ENCODE results near the gene RFFL. TPM values are rescaled to one million over a fixed set of nuclear protein-coding genes. Genes with fewer than 3 reads are reported as not detected.
"Not testable (repeated sequence)": the region's sequence is repeated elsewhere in the genome, so short reads cannot be mapped to it uniquely, and the experiment has no call there.

RFFL gene, protein sequence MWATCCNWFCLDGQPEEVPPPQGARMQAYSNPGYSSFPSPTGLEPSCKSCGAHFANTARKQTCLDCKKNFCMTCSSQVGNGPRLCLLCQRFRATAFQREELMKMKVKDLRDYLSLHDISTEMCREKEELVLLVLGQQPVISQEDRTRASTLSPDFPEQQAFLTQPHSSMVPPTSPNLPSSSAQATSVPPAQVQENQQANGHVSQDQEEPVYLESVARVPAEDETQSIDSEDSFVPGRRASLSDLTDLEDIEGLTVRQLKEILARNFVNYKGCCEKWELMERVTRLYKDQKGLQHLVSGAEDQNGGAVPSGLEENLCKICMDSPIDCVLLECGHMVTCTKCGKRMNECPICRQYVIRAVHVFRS
- total RNA-seq (29.0 TPM), polyA plus RNA-seq (ENCODE audit: insufficient read depth, low read depth, low replicate concordance) (15.7 TPM)
- long read RNA-seq, donor 1: 0 reads
- long read RNA-seq, donor 2: 0 reads
- long read RNA-seq, donor 3, full-length matches to known transcripts: 2 of 2 reads
- long read RNA-seq, donor 3, partial matches to known transcripts: 0 of 2 reads
- long read RNA-seq, donor 3, other reads (novel, unspliced or antisense): 0 of 2 reads
- long read RNA-seq, donor 4, full-length matches to known transcripts: 1 of 1 reads
- long read RNA-seq, donor 4, partial matches to known transcripts: 0 of 1 reads
- long read RNA-seq, donor 4, other reads (novel, unspliced or antisense): 0 of 1 reads
- long read RNA-seq, donor 5: 0 reads
- long read RNA-seq, donor 6: 0 reads
- long read RNA-seq, donor 7, full-length matches to known transcripts: 4 of 19 reads
- long read RNA-seq, donor 7, partial matches to known transcripts: 1 of 19 reads
- long read RNA-seq, donor 7, other reads (novel, unspliced or antisense): 14 of 19 reads
- long read RNA-seq, donor 8, partial matches to known transcripts: 0 of 1 reads
- long read RNA-seq, donor 8, other reads (novel, unspliced or antisense): 0 of 1 reads
- long read RNA-seq, donor 9: 0 reads
- long read RNA-seq, donor 10, partial matches to known transcripts: 40 of 40 reads
- long read RNA-seq, donor 10, other reads (novel, unspliced or antisense): 0 of 40 reads

DNA sequence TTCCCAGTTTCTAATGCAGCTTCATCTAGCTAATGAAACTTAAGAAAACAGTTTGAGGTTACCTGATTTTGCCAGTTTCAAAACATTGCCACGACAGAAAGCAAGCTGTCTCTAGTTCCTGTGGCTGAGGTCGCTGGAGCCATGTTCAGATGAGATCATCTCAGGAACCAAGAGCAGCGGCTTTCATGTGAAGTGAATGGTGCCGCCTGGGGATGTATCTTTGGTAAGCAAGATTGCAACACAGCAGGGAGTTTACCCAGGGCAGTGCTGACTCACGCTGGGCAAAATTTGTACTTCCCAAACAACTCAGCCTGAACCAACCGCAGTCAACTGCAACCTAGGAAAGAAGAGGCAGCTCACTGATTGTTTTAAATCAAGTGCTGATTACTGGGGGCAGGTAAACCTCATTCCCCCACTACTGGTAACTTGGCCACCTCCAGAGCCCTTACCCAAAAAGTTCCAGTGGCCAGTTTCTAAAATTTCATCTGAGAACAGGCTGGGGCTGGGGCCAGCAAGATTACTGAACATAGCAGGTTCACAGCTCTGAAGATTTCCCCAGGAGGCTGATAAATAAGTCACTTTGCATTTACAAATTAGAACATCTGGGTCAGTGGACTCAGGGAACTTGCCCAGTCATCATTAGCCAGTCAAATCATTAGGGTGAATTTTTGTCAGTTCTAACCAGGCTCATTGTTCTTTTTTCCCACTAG is at the start of gene RFFL:
RFFL (minus strand) TSS at position 194 of the 710 bp plus-strand sequence. CDS start 37,154 bp downstream, outside the sequence.
- no peaks in the 10 kb centered on the region for H3K9me3 ChIP-seq (ENCODE audit: control insufficient read depth in 2 of 3, insufficient read depth in 1 of 3, low read length in 3 of 3)
- TF ChIP-seq CTCF (IDR thresholded peaks at IDR 0.05; ENCODE audit: borderline replicate concordance, extremely low read depth, insufficient read depth): no peak
- H3K27ac ChIP-seq (ENCODE audit: low read depth in 2 of 2, low read length in 2 of 2): peak within 1 kb of the TSS; percentile 57 to 78
- H3K27me3 ChIP-seq (ENCODE audit: control insufficient read depth, insufficient read depth, low read length): no peaks in the 10 kb centered on the region
- no peaks in the 10 kb centered on the region for H3K36me3 ChIP-seq (ENCODE audit: control insufficient read depth in 2 of 3, insufficient read depth in 3 of 3, low read length in 3 of 3)
- H3K4me3 ChIP-seq (ENCODE audit: low read length in 3 of 3): peak within 1 kb of the TSS in 2 of 3 donors; percentile 52 to 69
- FAIRE-seq (peak; percentile 44), DNase-seq (peak; percentile 65 to 91 (median 88))
- peaks cover 0 to 14% (median 2%) of the 10 kb centered on the region in 3 donors for H3K4me1 ChIP-seq (ENCODE audit: control insufficient read depth in 2 of 3, insufficient read depth in 2 of 3, low read depth in 1 of 3, low read length in 3 of 3)
- H3K9ac ChIP-seq (ENCODE audit: low read length in 3 of 3): peak within 1 kb of the TSS in 1 of 3 donors; percentile 2
- intact Hi-C loops (cut with DNase I): no loop called here

DNA sequence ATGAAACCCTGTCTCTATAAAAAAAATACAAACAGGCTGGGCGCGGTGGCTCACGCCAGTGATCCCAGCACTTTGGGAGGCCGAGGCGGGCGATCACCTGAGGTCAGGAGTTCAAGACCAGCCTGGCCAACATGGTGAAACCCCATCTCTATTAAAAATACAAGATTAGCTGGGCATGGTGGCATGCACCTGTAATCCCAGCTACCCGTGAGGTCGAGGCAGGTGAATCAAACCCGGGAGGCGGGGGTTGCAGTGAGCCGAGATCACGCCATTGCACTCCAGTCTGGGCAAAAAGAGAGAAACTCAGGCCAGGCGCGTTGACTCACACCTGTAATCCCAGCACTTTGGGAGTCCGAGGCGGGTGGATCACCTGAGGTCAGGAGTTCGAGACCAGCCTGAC is 47.3 kb upstream of the RFFL start:
- H3K9ac ChIP-seq (ENCODE audit: low read length in 3 of 3); H3K4me1 ChIP-seq (ENCODE audit: control insufficient read depth in 2 of 3, insufficient read depth in 2 of 3, low read depth in 1 of 3, low read length in 3 of 3); H3K27me3 ChIP-seq (ENCODE audit: control insufficient read depth, insufficient read depth, low read length); H3K36me3 ChIP-seq (ENCODE audit: control insufficient read depth in 2 of 3, insufficient read depth in 3 of 3, low read length in 3 of 3); H3K9me3 ChIP-seq (ENCODE audit: control insufficient read depth in 2 of 3, insufficient read depth in 1 of 3, low read length in 3 of 3); H3K27ac ChIP-seq (ENCODE audit: low read depth in 2 of 2, low read length in 2 of 2); FAIRE-seq; H3K4me3 ChIP-seq (ENCODE audit: low read length in 3 of 3); DNase-seq: not testable (repeated sequence)
- intact Hi-C loops (cut with DNase I): loop anchor here (10.0 kb wide), 1 partner anchor 116 kb away; no protein-coding TSS in a partner anchor

DNA sequence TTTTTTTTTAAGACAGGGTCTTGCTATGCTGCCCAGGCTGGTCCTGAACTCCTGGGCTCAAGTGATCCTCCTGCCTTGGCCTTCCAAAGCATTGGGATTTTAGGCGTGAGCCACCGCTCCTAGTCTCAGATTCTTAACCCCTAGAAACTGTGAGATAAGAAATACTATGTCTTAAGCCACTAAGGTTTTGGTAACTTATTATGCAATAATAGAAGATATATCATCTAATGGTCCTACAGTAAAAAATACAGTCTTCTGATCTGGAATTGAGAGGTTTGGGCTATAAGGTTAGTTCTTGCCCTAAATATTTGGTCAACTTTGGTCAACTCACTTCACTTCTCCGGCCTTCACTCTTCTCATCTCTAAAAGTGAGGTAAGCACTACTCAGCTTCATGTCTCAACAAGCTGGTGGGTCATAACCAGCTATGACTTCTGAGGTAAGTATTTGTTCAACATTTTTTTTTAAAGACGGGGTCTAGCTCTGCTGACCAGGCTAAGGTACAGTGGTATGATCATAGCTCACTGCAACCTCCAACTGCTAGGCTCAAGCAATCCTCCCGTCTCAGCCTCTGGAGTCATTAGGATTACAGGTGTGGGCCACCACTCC is 41.4 kb upstream of the RFFL start:
- H3K9ac ChIP-seq (ENCODE audit: low read length in 3 of 3): no peak overlapping the region
- intact Hi-C loops (cut with DNase I): no loop called here
- TF ChIP-seq CTCF (IDR thresholded peaks at IDR 0.05; ENCODE audit: borderline replicate concordance, extremely low read depth, insufficient read depth): no peak
- FAIRE-seq: no peak
- peak in 1 of 5 donors; percentile 0 for DNase-seq
- H3K4me3 ChIP-seq (ENCODE audit: low read length in 3 of 3): no peak overlapping the region
- peaks cover 0 to 14% (median 9%) of the 10 kb centered on the region in 3 donors for H3K36me3 ChIP-seq (ENCODE audit: control insufficient read depth in 2 of 3, insufficient read depth in 3 of 3, low read length in 3 of 3)
- H3K9me3 ChIP-seq (ENCODE audit: control insufficient read depth in 2 of 3, insufficient read depth in 1 of 3, low read length in 3 of 3): no peaks in the 10 kb centered on the region
- H3K27ac ChIP-seq (ENCODE audit: low read depth in 2 of 2, low read length in 2 of 2): no peak overlapping the region
- H3K4me1 ChIP-seq (ENCODE audit: control insufficient read depth in 2 of 3, insufficient read depth in 2 of 3, low read depth in 1 of 3, low read length in 3 of 3): no peaks in the 10 kb centered on the region
- no peaks in the 10 kb centered on the region for H3K27me3 ChIP-seq (ENCODE audit: control insufficient read depth, insufficient read depth, low read length)
